TTC549 (cell line): Measurements from ENCODE around the gene FRRS1L.

Source experiments
- FAIRE-seq: peaks from 2 replicates; lab custom pipeline; 2012; peaks lifted over from hg19 to GRCh38; lab: Jason Lieb, UNC

Gene FRRS1L

DNA sequence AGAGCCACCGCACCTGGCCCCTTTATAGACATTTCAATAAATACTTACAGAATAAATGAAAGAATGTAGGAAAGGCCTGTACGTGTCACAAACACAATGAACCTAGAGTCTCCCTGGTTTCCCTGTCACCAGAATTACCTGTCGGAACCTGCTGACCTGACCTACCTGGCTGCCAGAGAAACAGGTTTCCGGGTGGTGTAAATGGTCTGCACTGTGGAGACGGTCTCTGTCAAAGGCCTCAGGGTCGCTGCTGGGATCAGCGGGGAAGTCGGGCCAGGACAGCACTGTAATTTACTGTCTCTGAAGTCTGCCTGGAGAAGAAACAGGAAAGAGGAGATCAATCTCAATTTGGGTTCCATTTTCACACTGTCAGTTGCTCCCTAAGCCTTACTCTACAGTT, 9.3 kb upstream of the FRRS1L start:
- FAIRE-seq: no peak

DNA sequence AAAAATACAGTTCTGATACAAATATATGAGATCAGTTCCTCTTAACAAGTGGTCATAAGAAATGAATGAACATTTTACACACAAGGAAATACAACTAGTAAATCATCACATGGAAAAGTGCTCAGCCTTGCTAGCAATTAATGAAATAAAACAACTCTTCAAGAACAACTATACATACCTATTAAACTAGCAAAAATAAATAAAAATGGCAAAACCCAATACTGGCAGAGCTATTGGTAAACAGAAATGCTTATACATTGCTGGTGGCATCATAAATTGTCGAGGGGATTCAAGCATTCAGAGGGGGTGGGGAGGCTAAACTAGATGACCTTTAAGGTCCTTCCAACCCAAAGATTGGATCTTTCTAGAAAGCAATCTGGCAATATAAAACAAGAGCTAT, 5.9 kb upstream of the FRRS1L start:
- no peak for FAIRE-seq

DNA sequence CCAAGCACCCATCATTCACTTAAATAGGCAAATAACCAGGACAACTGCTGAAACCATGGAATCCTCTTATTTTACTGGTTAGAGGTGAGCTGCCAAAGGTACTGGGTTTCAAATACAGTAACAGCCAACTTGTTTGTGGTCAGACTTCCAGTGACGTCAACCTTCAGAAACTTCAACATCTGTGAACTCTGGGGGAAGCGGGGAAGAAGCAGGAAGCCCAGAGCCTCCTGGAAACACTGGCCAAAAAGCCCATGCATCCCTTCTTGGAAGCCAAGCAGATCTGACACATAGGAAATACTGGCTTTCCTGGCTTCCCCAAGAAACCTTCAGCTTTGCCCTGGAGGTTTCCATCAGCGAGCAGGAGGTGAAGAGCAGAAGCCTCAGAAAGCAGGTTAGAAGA, 4.9 kb upstream of the FRRS1L start:
- no peak for FAIRE-seq

DNA sequence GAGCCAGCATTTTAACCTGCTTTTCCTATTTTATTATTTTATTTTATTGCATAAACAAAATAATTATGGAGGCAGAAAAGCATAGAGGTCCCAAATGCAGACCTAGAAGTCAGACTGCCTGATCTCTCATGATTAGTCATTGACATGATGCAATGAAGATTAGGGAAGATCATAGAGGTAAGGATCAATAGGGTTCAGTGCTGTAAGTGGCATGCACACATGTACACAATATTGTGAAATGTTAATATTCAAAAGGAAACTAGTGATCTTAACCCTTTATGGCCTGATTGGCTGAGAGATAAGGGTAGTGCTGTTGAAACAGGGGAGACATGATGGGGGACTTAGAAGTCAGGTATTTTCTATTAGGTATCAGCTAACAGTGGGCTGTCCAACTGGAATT, 1.1 kb upstream of the FRRS1L start:
- no peak for FAIRE-seq

DNA sequence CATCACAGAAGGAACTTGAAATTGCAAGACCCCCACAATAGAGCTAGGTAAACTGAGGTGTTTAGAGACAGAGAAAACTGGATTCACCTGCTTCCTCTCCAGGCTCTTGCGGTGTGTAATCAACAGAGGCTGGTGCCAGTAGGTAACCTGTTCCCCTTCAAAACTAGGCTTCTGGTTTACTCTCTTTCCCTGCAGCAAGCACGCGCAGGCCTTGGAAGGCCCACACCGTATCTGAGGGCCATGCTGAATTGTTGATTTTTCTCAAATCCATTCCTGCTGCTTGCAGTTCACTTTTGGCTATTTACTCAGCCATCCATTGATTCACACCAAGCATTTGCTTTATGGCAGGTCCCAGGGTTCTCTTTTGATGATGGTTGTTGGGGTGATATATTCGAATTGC, 667 bp upstream of the FRRS1L start:
- no peak for FAIRE-seq

DNA sequence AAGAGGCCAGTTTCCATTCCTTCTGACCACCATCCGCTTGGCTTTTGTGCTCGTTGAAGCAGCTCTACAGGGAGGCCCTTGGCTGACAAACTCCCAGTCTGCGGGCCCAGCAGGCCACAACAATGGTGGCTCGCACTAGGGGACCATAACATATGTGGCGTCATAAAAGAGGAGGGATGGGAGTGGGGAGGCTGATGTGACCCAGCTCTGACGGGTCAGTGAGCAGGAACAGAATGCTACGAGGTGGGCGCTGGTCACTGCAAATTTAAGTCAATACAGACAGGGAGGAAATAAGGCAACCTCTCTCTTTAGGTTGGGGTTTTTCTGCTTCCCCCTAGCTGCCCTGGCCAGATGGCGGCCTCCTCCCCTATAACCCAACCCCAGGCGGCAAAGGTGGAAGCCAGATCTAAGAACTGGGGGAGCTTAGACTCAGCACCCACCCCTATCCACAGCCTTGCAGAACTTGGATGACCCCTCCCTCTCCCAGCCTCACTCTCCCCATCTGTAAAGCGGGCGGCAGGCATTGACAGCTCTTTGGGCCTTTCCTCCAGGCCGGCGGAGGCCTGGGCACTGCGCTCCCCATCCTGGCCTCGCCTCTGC, 778 bp downstream of the FRRS1L start:
- no peak for FAIRE-seq

DNA sequence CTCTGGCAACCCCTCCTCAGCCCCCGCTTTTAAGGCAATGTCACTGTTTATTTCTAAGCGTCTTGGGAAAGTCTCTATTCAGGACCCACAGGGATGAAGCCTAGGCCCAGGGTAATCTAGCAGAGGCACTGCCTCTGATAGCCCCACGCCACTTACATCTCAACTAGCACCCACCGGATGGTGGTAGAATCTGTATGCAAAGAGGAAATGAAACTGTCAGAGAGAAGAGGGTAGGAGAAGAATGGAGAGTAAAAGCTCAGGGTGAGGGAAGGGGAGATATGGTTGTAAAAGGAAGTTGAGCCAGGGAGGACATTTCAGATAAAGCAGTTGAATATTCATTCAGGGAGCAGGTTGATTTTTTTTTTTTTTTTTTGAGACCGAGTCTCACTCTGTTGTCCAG, 3.0 kb downstream of the FRRS1L start:
- no peak for FAIRE-seq

DNA sequence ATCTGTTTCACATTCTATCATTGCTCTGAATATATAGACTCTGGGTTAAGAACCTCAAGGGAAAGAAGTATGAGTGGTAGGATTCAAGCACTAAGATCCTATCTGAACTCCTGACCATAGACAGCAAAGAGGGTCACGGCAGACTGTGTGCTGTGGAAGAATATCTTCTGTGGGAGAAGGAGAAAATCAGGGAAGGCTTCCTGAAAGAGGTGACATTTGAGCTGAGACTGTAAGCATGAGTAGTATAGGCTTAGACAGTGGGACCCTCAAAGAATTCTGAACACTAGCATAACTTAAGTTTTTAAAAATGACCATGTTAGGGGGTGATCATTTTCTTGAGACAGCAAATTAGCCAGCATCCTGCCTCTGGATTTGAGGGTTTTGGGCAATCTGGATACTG, 3.9 kb downstream of the FRRS1L start:
- FAIRE-seq: no peak

DNA sequence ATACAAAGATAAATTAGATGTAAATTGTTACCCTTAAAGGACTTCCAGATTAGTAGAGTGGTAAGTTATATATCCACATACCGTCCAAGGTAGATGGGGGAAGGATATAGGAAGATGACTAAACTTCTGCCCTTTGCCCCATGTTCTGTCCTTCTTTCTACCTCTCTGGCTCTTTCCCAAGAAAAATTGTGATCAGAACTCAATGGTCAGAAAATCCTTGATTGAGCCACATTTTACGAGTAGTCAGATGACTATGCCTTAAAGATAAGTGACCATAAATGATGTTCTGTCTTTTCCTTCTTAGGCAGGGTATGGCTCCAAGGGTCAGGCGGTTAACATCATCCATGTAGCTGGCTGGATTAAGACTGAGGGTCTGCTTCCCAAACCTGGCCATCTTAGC, 4.4 kb downstream of the FRRS1L start:
- no peak for FAIRE-seq

DNA sequence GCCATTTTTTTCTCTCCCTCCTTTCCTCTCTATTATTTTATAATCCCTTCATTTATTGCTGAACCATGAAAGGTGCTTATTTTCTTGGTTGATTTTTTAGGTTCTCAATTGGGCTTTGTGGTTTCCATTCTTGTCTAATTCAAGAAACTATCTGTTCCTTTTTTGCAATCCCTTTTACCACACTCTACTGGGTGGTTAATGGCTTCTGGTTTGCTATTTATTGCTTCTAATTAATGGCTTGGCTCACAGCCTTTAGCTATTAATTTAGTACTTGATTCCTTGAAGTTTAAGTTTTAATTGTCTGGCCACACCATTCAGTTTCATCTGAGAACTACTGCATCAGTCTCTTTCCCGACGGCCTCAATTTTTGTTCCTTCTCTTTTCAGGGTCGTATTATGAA, 5.6 kb downstream of the FRRS1L start:
- no peak for FAIRE-seq

DNA sequence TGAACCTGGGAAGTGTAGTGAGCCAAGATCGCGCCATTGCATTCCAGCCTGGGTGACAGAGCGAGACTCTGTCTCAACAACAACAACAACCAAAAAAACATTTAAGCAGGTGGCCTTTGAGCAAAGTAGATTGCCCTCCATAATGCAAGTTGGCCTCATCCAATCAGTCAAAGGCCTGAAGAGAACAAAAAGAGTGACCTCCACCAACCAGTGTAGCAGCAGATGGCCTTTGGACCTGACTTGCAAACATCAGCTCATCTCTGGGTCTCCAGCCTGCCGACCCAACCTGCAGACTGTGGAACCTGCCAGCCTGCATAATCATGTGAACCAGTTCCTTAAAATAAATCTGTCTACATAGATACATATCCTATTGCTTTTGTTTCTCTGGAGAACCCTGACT, 7.5 kb downstream of the FRRS1L start:
- no peak for FAIRE-seq

DNA sequence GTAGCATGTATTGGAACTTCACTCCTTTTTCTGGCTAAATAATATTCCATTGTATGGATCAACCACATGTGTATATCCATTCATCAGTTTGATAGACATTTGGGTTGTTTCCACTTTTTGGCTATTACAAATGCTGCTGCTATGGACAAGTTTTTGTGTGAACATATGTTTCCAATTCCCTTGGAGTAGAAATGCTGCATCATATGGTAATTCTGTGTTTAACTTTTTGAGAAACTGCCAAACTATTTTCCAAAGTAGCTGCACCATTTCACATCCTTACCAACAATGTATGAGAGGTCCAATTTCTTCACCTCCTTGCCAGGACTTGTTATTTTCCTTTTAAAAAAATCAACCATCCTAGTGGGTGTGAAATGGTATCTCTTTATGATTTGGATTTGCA, 8.4 kb downstream of the FRRS1L start:
- FAIRE-seq: no peak

DNA sequence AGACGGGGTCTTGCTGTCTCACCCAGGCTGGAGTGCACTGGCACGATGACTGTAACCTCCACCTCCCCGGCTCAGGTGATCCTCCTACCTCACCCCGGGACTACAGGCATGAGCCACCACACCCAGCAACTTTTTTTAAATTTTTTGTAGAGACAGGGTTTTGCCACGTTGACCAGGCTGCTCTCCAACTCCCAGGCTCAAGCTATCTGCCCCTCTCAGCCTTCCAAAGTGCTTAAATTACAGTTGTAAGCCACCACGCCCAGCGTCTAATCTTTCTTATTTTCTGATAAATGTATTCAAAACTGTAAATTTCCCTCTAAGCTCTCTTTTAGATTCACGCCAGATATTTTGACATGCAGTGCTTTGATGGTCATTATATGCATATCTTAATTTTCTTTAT, 10.3 kb downstream of the FRRS1L start:
- no peak for FAIRE-seq

DNA sequence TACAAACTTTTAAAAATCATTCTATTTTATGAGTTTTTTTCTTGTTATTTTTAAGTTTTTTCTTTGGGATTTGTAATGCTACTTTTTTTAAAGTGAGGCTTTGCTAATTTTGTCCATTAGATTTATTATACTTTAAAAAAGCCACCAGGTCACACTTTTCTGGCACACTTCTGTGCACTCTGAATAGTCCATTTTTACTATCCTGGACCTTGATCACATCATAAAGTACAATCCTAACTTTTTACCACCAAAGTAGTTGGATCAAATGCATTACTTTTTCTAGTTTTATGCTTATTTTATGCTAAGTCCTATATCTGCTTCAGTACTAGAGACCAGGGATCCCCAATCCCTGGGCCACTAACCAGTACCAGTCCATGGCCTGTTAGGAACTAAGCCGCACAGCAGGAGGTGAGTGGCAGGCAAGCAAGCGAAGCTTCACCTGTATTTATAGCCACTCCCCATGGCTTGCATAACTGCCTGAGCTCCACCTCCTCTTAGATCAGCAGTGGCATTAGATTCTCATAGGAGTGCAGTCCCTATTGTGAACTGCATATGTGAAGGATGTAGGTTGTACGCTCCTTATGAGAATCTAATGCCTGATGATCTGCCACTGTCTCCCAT, 16.0 kb downstream of the FRRS1L start:
- no peak for FAIRE-seq

DNA sequence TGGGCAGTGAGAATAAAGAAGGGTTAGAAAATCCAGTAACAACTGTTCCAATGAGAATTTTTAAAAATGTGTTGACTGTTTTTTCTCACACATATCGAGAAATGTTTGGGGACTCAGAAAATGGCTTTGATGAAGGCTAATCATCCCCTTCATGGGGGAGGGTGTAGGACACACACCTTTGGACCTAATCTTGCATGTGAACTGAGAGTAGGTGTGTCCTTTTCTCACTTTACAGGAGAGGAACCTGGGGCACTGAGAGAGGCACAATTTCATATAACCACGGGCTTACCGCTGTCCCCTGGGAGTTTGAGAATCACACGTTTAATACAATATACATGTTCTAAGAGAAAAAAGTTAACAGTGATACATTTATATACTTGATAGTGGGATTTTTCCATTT, 17.3 kb downstream of the FRRS1L start:
- FAIRE-seq: no peak

DNA sequence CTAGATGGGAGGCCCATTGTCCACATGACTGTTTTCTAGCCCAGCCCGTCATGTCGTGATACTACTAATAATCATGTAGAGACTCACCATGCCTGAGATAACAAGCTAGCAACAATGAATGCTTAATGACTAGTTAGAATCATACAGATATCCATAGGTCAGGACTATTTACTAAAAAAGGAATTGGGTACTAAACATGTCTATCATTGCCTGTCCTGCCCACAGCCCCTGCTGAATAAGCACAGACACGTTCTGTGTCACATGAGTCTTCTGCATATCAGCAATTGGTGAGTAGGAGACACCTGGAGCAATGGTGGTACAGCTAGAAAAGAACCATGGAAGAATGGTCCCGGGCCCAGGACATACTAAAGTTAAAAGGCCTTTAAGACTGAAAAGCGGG, 18.0 kb downstream of the FRRS1L start:
- no peak for FAIRE-seq

DNA sequence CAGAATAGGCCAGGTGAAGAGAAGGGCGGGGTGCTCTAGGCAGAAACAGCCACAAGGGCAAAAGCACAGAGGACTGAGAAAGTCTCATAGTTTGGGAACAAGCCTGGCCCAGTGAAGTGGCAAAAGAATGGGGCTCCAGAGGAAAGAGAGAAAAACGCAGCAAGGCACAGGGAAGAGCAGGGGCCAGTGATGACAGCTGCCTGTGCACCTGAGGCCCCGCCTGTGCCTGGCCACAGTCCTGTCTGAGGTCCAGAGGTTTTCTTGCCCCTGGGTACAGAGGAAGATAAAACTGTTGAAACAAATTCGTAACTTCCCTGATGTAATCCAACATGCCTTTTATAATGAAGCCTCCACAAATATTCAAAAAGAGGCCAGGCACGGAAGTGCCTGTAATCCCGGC, 22.0 kb downstream of the FRRS1L start:
- no peak for FAIRE-seq

DNA sequence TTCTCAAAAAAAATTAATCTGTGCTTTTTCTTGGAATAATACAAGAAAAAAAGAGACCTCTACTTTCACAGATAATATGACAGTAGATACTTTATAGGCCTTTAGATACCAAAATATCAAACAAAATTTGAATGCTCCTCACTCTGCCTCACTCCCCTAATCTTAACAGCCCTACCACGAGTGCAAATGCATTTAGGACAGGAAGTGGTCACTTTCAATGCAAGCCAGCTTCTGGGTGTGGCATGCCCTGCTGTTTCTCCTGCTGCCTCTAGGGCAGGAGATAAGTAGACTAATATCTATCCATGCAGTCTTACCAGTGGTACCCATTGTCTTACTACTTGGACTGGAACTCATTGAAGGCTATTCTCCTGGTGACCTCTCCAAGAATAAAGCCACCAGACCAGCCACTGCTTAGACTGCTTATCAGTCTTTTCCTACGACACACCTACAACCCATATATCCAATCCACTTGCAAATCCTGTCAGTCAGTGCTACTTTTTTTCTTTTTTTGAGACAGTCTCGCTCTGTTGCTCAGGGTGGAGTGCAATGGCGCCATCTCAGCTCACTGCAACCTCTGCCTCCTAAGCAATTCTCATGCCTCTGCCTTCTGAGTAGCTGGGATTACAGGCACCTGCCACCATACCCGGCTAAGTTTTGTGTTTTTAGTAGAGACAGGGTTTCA, 23.0 kb downstream of the FRRS1L start:
- FAIRE-seq: no peak

DNA sequence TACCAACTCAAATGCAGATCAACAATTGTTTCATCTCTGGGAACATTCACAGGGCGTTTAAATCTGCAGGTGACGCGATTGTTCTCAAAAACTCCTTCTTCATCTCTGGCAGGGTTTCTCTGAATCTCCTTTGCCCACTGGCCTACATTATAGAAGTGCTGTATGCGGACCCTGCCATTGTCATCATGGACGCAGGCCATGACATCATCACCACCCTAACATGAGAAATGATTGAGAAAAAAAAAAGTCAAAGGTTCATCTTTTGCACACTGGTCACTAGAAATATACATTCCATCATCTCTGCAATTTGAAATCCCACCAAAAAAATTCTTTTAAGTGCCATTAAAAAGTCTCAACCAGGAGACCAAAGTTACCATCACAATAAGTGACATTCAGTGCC, 25.7 kb downstream of the FRRS1L start:
- FAIRE-seq: no peak

DNA sequence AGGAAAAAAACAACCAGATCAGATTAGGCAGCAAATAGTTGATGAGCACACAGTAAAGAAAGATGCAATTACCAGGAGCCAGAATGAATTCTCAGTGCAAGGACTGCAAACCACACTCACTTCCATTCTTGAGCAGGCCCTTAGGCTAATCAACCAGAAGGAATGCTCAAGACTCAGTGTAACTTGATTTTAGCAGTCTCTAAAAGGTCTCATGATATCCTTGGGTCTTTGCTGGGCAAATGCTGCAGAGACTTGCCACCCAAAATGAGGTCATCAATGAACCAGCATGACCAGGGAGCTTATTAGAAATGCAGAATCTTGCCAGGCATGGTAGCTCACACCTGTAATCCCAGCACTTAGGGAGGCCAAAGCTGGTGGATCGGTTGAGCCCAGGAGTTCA, 27.2 kb downstream of the FRRS1L start:
- no peak for FAIRE-seq

DNA sequence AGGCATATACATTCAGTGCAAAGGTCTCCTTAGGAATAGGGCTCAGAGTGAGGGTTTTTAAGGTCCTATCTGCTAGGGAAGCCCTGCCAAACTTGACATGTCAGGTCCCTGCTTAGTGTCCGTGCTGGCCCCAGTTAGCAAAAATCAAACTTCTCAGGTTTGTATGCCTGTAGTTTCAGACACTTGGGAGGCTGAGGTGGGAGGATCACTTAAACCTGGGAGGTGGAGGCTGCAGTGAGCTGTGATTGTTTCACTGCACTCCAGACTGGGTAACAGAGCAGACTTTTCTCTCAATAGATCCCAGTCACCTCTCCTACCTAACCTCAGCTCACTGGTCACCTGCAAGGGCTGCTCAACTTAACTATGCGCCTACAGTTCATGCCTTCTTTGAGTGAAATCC, 28.6 kb downstream of the FRRS1L start:
- FAIRE-seq: no peak

DNA sequence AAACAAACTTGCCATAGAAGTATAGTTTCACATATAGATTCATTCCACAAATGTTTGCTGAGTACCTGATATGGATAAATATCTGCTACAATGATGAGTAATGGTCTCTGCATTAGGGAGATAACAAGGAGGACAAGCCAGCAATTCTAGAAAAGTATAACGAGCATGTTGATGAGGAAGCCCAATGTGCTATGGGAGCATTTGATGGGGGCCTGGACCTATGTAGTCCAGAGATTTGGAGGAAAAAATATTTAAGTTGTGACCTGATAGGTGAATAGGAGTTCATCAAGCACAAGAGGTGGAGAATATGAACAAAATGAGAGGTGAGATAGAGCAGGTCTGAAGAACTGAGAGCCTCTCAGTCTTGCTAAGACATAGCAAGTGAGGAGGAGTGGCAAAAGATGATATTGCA, 32.9 kb downstream of the FRRS1L start:
- no peak for FAIRE-seq

DNA sequence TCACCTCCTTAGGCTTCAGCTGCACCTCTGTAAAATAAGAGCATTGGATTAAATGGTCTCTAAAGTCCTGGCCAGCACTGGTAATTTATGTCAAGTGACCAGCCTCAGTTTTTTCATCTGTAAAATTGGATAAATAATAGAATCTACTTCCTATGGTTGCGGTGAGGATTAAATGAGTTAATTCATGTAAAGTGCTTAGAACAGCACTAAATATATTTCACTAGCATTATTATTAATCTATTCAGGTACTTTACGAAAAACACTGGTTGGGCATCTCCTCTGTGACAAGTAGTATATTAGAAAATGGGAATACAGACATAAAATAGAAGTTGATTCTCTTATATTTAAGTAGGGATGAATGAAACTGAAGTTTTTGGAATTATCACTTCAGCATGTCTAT, 33.5 kb downstream of the FRRS1L start:
- no peak for FAIRE-seq

DNA sequence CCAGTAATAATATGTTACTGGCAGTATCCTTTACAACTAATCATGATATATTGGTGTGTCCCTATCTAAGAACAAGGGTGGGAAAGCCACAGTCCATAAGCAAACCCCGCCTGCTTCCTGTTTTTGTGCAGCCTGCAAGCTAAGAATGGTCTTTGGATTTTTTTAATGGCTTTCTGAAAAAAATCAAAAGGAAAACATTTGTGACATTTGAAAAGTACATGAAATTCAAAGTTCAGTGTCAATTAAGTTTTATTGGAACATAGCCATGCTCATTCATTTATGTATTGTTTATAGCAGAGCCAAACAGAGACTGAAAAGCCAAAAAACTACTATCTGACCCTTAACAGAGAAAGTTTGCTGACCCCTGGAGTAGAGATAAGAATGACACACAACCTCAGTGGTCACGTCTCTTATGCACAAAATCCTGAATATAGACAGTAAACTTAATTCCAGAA, 34.5 kb downstream of the FRRS1L start:
- no peak for FAIRE-seq
